ENCODE results near the gene HSF2BP.

Gene HSF2BP

GRCh38 chr21:43648171-43648570 lies 11.1 kb downstream of the HSF2BP start:
- no peak for FAIRE-seq

GRCh38 chr21:43646550-43647260 lies 12.6 kb downstream of the HSF2BP start:
- no peak for FAIRE-seq

GRCh38 chr21:43645976-43646375 lies 13.3 kb downstream of the HSF2BP start:
- FAIRE-seq, result no peak

GRCh38 chr21:43645136-43645891 lies 14.0 kb downstream of the HSF2BP start:
- no peak for FAIRE-seq

GRCh38 chr21:43644609-43645008 lies 14.7 kb downstream of the HSF2BP start:
- FAIRE-seq, result no peak

- FAIRE-seq, result no peak
Observed at GRCh38 chr21:43644071-43644470, 15.2 kb downstream of the HSF2BP start.

- FAIRE-seq, result no peak
Observed at GRCh38 chr21:43643193-43643592, 16.1 kb downstream of the HSF2BP start.

GRCh38 chr21:43640400-43640799 lies 18.9 kb downstream of the HSF2BP start:
- FAIRE-seq, result no peak

- no peak for FAIRE-seq
Observed at GRCh38 chr21:43639470-43640353, 19.6 kb downstream of the HSF2BP start.

- FAIRE-seq, result no peak
Observed at GRCh38 chr21:43637530-43638158, 21.6 kb downstream of the HSF2BP start.

- FAIRE-seq, result no peak
Observed at GRCh38 chr21:43635436-43635835, 23.9 kb downstream of the HSF2BP start.

GRCh38 chr21:43634618-43635017 lies 24.7 kb downstream of the HSF2BP start:
- no peak for FAIRE-seq

- no peak for FAIRE-seq
Observed at GRCh38 chr21:43632373-43632905, 26.8 kb downstream of the HSF2BP start.

GRCh38 chr21:43631411-43632107 lies 27.7 kb downstream of the HSF2BP start:
- FAIRE-seq, result no peak

- FAIRE-seq, result no peak
Observed at GRCh38 chr21:43627527-43627926, 31.8 kb downstream of the HSF2BP start.

- FAIRE-seq, result no peak
Observed at GRCh38 chr21:43626390-43626789, 32.9 kb downstream of the HSF2BP start.

- FAIRE-seq, result no peak
Observed at GRCh38 chr21:43624339-43624738, 34.9 kb downstream of the HSF2BP start.

GRCh38 chr21:43623588-43623987 lies 35.7 kb downstream of the HSF2BP start:
- no peak for FAIRE-seq

- FAIRE-seq, result no peak
Observed at GRCh38 chr21:43622796-43623195, 36.5 kb downstream of the HSF2BP start.

- FAIRE-seq, result no peak
Observed at GRCh38 chr21:43619856-43620255, 39.4 kb downstream of the HSF2BP start.

- FAIRE-seq, result no peak
Observed at GRCh38 chr21:43619344-43619743, 39.9 kb downstream of the HSF2BP start.

GRCh38 chr21:43618940-43619339 lies 40.3 kb downstream of the HSF2BP start:
- FAIRE-seq, result peak; percentile 84

All from colon (tissue), 2 donors.